GM08714 (cell line): ENCODE measurements around the gene EDN2.

Experiments used
- H3K4me3 ChIP-seq: fragments of 200-500 bp; sonication (Bioruptor generic); 2 replicates; pipeline ENCODE4 v1.5.1; 2014; ENCODE audit warnings: mild to moderate bottlenecking, low read length, inconsistent platforms
- ZNF274 ChIP-seq: IDR thresholded peaks from 2 replicates; pipeline ENCODE4 v1.6.1; 2012; ENCODE audit warnings: mild to moderate bottlenecking, low read depth, low read length

Gene EDN2

DNA sequence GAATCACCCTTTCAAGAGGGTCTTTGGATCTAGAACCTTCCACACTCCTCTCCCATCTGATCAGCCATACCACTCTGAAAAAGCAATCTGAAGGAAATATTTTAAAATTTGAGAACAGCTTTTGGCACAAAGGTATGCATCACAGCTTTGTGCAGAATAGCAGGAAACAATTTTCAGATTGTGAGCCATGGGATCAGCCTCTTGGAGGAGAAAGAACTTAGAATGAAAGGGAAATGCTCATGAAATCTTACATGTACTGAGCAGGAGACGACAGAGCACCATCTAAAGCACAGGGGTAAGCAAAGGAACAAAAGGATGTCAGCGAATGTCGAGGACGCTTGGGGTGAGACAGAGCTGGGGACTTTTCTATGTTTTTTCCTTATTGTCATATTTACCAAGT lies 54.4 kb downstream of the EDN2 start:
- TF ChIP-seq ZNF274 = no peak
- no peak overlapping the region for H3K4me3 ChIP-seq

DNA sequence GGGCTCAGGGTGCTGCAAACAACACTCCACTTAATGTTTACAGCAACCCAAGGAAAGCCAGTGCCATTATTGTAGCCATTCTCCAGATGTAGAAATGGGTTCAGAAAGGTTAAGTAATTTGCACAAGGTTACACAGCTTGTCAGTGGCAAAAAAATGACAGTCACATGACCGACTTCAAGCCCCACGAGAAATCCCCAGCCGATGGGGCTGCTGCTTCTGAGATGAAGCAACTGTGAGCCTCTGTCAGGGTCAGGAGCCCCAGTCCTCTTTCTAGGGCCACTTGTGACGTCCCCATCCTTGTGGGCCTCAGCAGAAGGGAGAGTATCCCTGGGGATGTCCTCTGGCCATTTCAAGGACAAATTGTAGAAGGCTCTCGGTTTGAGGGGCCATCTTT lies 54.8 kb downstream of the EDN2 start:
- no peak overlapping the region for H3K4me3 ChIP-seq
- no peak for TF ChIP-seq ZNF274
